Measurements from ENCODE around the gene TMEM245.

DNA sequence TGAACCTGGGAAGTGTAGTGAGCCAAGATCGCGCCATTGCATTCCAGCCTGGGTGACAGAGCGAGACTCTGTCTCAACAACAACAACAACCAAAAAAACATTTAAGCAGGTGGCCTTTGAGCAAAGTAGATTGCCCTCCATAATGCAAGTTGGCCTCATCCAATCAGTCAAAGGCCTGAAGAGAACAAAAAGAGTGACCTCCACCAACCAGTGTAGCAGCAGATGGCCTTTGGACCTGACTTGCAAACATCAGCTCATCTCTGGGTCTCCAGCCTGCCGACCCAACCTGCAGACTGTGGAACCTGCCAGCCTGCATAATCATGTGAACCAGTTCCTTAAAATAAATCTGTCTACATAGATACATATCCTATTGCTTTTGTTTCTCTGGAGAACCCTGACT lies 39.8 kb upstream of the TMEM245 start:
- TF ChIP-seq, protein P1, sequence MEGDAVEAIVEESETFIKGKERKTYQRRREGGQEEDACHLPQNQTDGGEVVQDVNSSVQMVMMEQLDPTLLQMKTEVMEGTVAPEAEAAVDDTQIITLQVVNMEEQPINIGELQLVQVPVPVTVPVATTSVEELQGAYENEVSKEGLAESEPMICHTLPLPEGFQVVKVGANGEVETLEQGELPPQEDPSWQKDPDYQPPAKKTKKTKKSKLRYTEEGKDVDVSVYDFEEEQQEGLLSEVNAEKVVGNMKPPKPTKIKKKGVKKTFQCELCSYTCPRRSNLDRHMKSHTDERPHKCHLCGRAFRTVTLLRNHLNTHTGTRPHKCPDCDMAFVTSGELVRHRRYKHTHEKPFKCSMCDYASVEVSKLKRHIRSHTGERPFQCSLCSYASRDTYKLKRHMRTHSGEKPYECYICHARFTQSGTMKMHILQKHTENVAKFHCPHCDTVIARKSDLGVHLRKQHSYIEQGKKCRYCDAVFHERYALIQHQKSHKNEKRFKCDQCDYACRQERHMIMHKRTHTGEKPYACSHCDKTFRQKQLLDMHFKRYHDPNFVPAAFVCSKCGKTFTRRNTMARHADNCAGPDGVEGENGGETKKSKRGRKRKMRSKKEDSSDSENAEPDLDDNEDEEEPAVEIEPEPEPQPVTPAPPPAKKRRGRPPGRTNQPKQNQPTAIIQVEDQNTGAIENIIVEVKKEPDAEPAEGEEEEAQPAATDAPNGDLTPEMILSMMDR (conservative IDR thresholded peaks at IDR 0.05) = no peak
- TF ChIP-seq EZH2 (IDR thresholded peaks at IDR 0.05; ENCODE audit: low read depth) = no peak

Measured in PC-9 (cell line).